HFF-Myc (cell line): Measurements from ENCODE around the gene MSMB.
"Not testable (repeated sequence)": the region's sequence is repeated elsewhere in the genome, so short reads cannot be mapped to it uniquely, and the experiment has no call there.

ENCODE experiments used
- DNase-seq: peaks from one replicate; pipeline ENCODE4 v3.0.0-alpha.2; 2011; ENCODE audit warnings: low read depth; ENCODE audit errors: extremely low read depth
- H3K4me3 ChIP-seq: replicated peaks from 2 replicates; pipeline ENCODE4 v1.5.1; 2011; ENCODE audit warnings: low read depth, mild to moderate bottlenecking, control low read depth, low read length
- TF ChIP-seq, protein P1 (sequence below): IDR thresholded peaks from 2 replicates; pipeline ENCODE4 v1.5.1; 2012; ENCODE audit warnings: mild to moderate bottlenecking, low read depth, low read length, control low read depth; ENCODE audit errors: missing control alignments

Gene MSMB

DNA sequence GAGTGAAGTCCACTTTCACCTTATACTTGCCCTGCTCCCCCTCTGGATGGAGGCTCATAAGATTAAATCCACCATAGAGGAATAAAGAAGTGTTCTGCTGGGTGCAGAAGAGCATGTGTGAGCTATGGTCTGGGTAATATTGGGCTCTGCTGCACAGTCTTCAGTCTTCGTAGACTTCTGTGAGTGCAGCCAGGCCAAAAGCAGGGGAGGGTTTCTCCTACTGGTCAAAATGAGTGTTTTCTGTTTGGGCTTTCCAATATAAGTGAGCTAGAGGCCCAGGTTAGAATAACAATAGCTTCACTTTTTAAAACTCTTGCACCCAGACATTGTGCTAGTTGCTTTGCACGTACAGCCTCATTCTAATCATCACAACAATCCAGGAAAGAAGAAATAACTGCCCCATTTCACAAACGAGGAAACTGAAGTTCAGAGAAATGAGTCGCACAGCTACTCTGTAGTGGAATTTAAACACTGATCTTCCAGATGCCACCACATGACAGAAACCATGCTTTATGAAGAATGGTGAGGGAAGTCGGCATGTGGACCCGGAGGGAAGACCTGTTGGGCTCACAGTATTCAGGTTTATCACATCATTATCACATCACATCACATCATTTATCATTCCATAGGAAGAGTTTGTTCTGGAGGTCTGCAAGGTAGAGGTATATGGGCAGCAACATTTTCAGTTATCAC, 23.8 kb upstream of the MSMB start:
- no peak for DNase-seq
- TF ChIP-seq, protein P1, sequence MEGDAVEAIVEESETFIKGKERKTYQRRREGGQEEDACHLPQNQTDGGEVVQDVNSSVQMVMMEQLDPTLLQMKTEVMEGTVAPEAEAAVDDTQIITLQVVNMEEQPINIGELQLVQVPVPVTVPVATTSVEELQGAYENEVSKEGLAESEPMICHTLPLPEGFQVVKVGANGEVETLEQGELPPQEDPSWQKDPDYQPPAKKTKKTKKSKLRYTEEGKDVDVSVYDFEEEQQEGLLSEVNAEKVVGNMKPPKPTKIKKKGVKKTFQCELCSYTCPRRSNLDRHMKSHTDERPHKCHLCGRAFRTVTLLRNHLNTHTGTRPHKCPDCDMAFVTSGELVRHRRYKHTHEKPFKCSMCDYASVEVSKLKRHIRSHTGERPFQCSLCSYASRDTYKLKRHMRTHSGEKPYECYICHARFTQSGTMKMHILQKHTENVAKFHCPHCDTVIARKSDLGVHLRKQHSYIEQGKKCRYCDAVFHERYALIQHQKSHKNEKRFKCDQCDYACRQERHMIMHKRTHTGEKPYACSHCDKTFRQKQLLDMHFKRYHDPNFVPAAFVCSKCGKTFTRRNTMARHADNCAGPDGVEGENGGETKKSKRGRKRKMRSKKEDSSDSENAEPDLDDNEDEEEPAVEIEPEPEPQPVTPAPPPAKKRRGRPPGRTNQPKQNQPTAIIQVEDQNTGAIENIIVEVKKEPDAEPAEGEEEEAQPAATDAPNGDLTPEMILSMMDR: no peak
- no peak overlapping the region for H3K4me3 ChIP-seq

DNA sequence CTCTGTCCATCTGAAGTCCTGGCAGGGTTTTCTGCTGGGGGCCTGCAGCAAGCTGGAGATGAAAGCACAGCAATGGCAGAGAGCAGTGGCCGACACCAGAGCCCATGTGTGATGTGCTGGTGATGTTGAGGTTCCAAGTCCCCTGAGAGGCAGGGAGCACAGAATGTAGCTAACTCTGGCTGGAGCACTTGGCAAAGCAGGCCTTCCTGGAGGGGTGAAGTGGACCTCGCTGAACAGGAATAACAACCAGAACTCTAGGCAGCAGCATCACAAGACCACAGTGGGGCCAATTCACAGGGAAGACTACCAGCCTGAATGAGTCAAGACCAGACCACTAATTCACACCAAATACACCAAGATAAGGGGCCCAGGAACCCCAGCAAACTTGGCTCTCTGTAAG, 22.8 kb upstream of the MSMB start:
- TF ChIP-seq, protein P1: no peak
- no peak overlapping the region for H3K4me3 ChIP-seq
- no peak for DNase-seq

DNA sequence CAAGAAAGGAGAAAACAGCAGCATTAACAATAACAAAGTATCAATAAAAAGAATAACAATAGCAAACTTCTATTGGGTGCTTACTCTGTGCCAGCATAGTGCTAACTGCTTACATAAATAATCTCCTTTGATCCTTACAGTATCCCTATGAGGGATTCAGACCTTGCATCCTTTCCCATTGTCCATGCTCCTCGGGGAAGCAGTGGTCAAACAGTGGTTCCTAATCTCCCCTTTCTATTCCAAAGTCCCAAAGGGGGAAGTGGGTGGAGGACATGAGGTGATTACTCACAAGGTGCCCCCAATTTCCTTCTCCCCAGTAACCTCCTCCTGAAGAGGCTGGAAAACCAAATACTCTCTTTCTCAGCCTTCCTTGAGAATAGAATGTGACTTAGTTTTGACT, 22.0 kb upstream of the MSMB start:
- no peak overlapping the region for H3K4me3 ChIP-seq
- TF ChIP-seq, protein P1: no peak
- DNase-seq: no peak

DNA sequence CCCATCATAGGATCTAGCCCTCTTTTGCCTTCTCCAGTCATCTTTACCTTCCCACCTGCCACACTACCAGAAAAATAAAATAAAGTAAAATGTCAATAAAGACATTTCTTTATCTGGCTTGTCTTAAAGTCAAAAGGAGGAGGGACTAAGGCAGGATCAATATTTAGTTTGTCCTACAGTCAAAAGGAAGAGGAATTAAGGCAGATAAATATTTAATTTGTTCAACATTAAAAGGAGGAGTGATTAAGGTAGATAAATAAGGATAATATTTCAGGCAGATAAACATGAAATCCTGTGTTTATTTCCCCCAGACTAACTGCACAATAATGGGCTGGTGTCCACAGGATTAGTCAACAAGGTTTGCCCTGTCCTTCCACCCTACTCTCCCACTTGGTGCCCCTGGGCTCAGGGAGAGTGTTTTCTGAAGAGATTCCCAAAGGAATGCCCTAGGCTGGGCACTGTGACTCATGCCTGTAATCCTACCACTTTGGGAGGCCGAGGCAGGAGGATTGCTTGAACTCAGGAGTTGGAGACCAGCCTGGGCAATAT, 18.3 kb upstream of the MSMB start:
- no peak overlapping the region for H3K4me3 ChIP-seq
- TF ChIP-seq, protein P1: no peak
- DNase-seq: no peak

DNA sequence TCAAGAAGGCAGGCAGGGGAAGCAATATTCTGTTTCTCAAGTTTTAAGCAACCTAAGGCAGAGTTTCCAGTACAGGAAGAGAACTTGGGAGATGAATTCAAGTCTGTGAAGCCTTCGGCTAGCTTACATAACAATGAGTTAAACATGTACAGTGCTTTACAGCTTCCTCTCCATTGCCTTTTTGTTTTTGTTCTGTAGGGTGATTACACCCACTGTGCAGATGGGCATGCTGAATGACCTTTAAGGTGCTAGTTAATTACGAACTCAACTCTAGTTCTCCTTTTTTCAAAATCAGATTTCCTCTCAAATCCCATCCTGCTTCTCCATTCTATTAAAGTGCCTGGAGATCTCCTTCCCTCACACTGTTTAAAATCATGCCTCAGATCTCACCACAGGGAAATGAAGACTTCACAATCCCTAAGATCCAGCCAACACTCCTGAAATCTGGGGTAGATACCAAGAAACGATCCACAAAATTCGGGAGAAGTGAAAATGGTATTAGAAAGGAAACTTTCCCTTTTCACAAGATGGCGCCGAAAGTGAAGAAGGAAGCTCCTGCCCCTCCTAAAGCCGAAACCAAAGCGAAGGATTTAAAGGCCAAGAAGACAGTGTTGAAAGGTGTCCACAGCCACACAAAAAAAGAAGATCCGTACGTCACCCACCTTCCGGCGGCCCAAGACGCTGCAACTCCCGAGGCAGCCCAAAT, 16.8 kb upstream of the MSMB start:
- no peak overlapping the region for H3K4me3 ChIP-seq
- TF ChIP-seq, protein P1: no peak
- DNase-seq: no peak

DNA sequence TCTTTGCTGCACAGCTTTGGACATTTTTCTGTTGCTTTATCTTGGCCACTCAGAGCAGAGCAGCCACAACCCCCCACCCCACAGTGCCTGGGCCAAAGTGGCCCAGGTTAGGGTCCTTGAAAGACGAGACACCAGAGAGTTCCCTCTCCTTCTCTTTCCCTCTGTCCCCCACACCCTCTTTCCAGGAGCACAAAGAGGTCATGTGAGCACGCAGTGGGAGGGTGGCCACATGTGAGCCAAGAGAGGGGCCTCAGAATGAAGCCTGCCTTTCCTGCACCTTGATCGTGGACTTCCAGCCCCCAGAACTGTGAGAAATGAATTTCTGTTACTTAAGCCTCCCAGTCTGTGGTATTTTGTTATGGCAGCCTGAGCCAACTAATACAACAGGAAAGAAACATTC, 14.6 kb upstream of the MSMB start:
- no peak overlapping the region for H3K4me3 ChIP-seq
- TF ChIP-seq, protein P1: no peak
- DNase-seq: no peak

DNA sequence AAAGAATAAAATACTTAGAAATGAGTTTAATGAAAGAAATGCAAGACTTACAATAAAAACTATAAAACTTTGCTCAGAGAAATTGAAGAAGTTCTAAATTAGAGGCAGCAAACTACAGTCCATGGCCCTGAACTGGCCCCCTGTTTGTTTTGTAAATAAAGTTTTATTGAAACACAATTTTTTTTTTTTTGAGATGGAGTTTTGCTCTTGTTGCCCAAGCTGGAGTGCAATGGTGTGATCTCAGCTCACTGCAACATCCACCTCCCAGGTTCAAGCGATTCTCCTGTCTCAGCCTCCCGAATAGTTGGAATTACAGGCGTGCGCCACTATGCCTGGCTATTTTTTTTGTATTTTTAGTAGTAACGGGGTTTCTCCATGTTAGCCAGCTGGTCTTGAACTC, 11.9 kb upstream of the MSMB start:
- not testable (repeated sequence) for DNase-seq, H3K4me3 ChIP-seq
